ENCODE results near the gene LDLRAD4.

The LDLRAD4 gene

GRCh38 chr18:13289481-13290205 is 71.1 kb downstream of the LDLRAD4 start:
- DNase-seq = no peak

- DNase-seq = peak; percentile 51
Observed at GRCh38 chr18:13290856-13291271, 72.3 kb downstream of the LDLRAD4 start.

GRCh38 chr18:13291299-13291698 is 72.7 kb downstream of the LDLRAD4 start:
- no peak for DNase-seq

- no peak for DNase-seq
Observed at GRCh38 chr18:13291745-13292447, 73.3 kb downstream of the LDLRAD4 start.

GRCh38 chr18:13292736-13293135 is 74.2 kb downstream of the LDLRAD4 start:
- no peak for DNase-seq

- no peak for DNase-seq
Observed at GRCh38 chr18:13294309-13294708, 75.7 kb downstream of the LDLRAD4 start.

- DNase-seq = no peak
Observed at GRCh38 chr18:13295894-13296293, 77.3 kb downstream of the LDLRAD4 start.

- no peak for DNase-seq
Observed at GRCh38 chr18:13296867-13297574, 78.5 kb downstream of the LDLRAD4 start.

GRCh38 chr18:13298262-13298661 is 79.7 kb downstream of the LDLRAD4 start:
- no peak for DNase-seq

- no peak for DNase-seq
Observed at GRCh38 chr18:13300029-13300428, 81.5 kb downstream of the LDLRAD4 start.

GRCh38 chr18:13300796-13301195 is 82.2 kb downstream of the LDLRAD4 start:
- DNase-seq = no peak

- DNase-seq = no peak
Observed at GRCh38 chr18:13302040-13302439, 83.5 kb downstream of the LDLRAD4 start.

GRCh38 chr18:13302457-13303225 is 84.1 kb downstream of the LDLRAD4 start:
- no peak for DNase-seq

GRCh38 chr18:13303756-13304364 is 85.3 kb downstream of the LDLRAD4 start:
- DNase-seq = no peak

- no peak for DNase-seq
Observed at GRCh38 chr18:13305301-13305700, 86.7 kb downstream of the LDLRAD4 start.

GRCh38 chr18:13306583-13306982 is 88.0 kb downstream of the LDLRAD4 start:
- DNase-seq = no peak

- DNase-seq = no peak
Observed at GRCh38 chr18:13308369-13308768, 89.8 kb downstream of the LDLRAD4 start.

- DNase-seq = no peak
Observed at GRCh38 chr18:13309031-13309747, 90.6 kb downstream of the LDLRAD4 start.

- DNase-seq = no peak
Observed at GRCh38 chr18:13309748-13310670, 91.4 kb downstream of the LDLRAD4 start.

GRCh38 chr18:13311193-13311592 is 92.6 kb downstream of the LDLRAD4 start:
- no peak for DNase-seq

GRCh38 chr18:13312515-13312914 is 94.0 kb downstream of the LDLRAD4 start:
- no peak for DNase-seq
